Activated CD4-positive, CD25-positive, alpha-beta regulatory T cell treated with anti-CD3 and anti-CD28 coated beads, Interleukin-2, amount 50 U/mL, for 72 hours (primary cell): Measurements from ENCODE around the gene SPATA24.
"Not testable (repeated sequence)": the region's sequence is repeated elsewhere in the genome, so short reads cannot be mapped to it uniquely, and the experiment has no call there.

ENCODE experiments used
- DNase-seq: peaks from one replicate; pipeline ENCODE4 v3.0.0; 2021

Gene SPATA24

GRCh38 chr5:139381837-139382761 is 21.8 kb downstream of the SPATA24 start:
- no peak for DNase-seq

- DNase-seq = no peak
Observed at GRCh38 chr5:139379626-139380449, 24.1 kb downstream of the SPATA24 start.

GRCh38 chr5:139378941-139379361 is 24.9 kb downstream of the SPATA24 start:
- DNase-seq = no peak

GRCh38 chr5:139378101-139378825 is 25.6 kb downstream of the SPATA24 start:
- DNase-seq = no peak

GRCh38 chr5:139377226-139377625 is 26.7 kb downstream of the SPATA24 start:
- no peak for DNase-seq

GRCh38 chr5:139376364-139376763 is 27.5 kb downstream of the SPATA24 start:
- no peak for DNase-seq

GRCh38 chr5:139374909-139375308 is 29.0 kb downstream of the SPATA24 start:
- DNase-seq = no peak

GRCh38 chr5:139371482-139372435 is 32.1 kb downstream of the SPATA24 start:
- DNase-seq = no peak

GRCh38 chr5:139369181-139369580 is 34.7 kb downstream of the SPATA24 start:
- no peak for DNase-seq

GRCh38 chr5:139368613-139369012 is 35.3 kb downstream of the SPATA24 start:
- DNase-seq = no peak

- no peak for DNase-seq
Observed at GRCh38 chr5:139364466-139364865, 39.4 kb downstream of the SPATA24 start.

- DNase-seq = no peak
Observed at GRCh38 chr5:139363937-139364336, 40.0 kb downstream of the SPATA24 start.

- no peak for DNase-seq
Observed at GRCh38 chr5:139361835-139362429, 42.0 kb downstream of the SPATA24 start.

- DNase-seq = no peak
Observed at GRCh38 chr5:139360384-139360783, 43.5 kb downstream of the SPATA24 start.

GRCh38 chr5:139358064-139358463 is 45.8 kb downstream of the SPATA24 start:
- no peak for DNase-seq

GRCh38 chr5:139355900-139356299 is 48.0 kb downstream of the SPATA24 start:
- not testable (repeated sequence) for DNase-seq

- DNase-seq = no peak
Observed at GRCh38 chr5:139354186-139354585, 49.7 kb downstream of the SPATA24 start.

- not testable (repeated sequence) for DNase-seq
Observed at GRCh38 chr5:139347863-139348262, 56.0 kb downstream of the SPATA24 start.
